Stomach (tissue), 9 donors: ENCODE measurements around the gene PLCG2. TPM values are rescaled to one million over a fixed set of nuclear protein-coding genes. Genes with fewer than 3 reads are reported as not detected.

Experiments
- DNase-seq, 2 donors: peaks; one replicate each; pipeline versions ENCODE4 v3.0.0 to v3.0.0-alpha.2; 2013 to 2019
- H3K27ac ChIP-seq, 5 donors: fragments of 200-600 bp in 4 of 5; sonication (generic) in 4 of 5; one replicate each; pipeline ENCODE4 v1.5.1; 2013 to 2019; ENCODE audit warnings: mild to moderate bottlenecking in 1 of 5, moderate library complexity in 1 of 5
- H3K27me3 ChIP-seq, 3 donors: fragments of 200-600 bp; sonication (generic); one replicate each; pipeline ENCODE4 v1.5.1; 2017 to 2019; ENCODE audit warnings: mixed run types in 1 of 3
- H3K36me3 ChIP-seq, 4 donors: fragments of 200-600 bp; sonication (generic); 1 replicate in 3 of 4; 2 replicates in 1 of 4; pipeline ENCODE4 v1.5.1; 2016 to 2019
- H3K4me1 ChIP-seq, 4 donors: fragments of 200-600 bp; sonication (generic); one replicate each; pipeline ENCODE4 v1.5.1; 2016 to 2019
- H3K4me3 ChIP-seq, 4 donors: fragments of 200-600 bp; sonication (generic) in 3 of 4; one replicate each; pipeline ENCODE4 v1.5.1; 2016 to 2019; ENCODE audit warnings: mild to moderate bottlenecking in 1 of 4
- H3K9me3 ChIP-seq, 4 donors: fragments of 200-600 bp; sonication (generic); one replicate each; pipeline ENCODE4 v1.5.1; 2016 to 2019
- CTCF ChIP-seq, 7 experiments: fragments of 450-650 bp in 4 of 7; fragments of 200-600 bp in 3 of 7; sonication (generic) in 3 of 7; IDR thresholded peaks; one replicate each; pipeline ENCODE4 v1.5.1; 2016 to 2019; ENCODE audit warnings: antibody characterized with exemption in 7 of 7, control low read depth in 2 of 7, mild to moderate bottlenecking in 1 of 7
- EP300 ChIP-seq: sonication (generic); formaldehyde crosslinking; IDR thresholded peaks from one replicate; pipeline ENCODE4 v1.6.1; 2017; ENCODE audit warnings: antibody characterized with exemption
- POLR2A ChIP-seq, 4 donors: fragments of 450-650 bp; IDR thresholded peaks; one replicate each; pipeline ENCODE4 v1.6.1; 2016; ENCODE audit warnings: antibody characterized with exemption in 4 of 4, control low read depth in 2 of 4, mild to moderate bottlenecking in 1 of 4, moderate library complexity in 1 of 4
- POLR2AphosphoS5 ChIP-seq, 3 donors: sonication (generic); formaldehyde crosslinking; IDR thresholded peaks; one replicate each; pipeline ENCODE4 v1.6.1; 2016; ENCODE audit warnings: antibody characterized with exemption in 3 of 3
- WGBS, 5 donors: extraction: QIAGEN DNeasy Blood & Tissue Kit in 3 of 5; methylation state at CpG; one replicate each; pipeline versions ENCODE4 v1.1.5 to v1.1.7; 2013 to 2018; 5-methylcytosine and 5-hydroxymethylcytosine counted together
- intact Hi-C: fragments of 100-400 bp; cut with DNase I; formaldehyde crosslinking; loops from one replicate; pipeline ENCODE4 v1.15.1; 2023; ENCODE audit warnings: low total_unique reads
- polyA plus RNA-seq, 3 donors: library from polyadenylated mRNA; stranded (reverse); fragments of 200-250 nt; gene quantifications; one replicate each; pipeline ENCODE4 v1.2.3, GENCODE V29; 2013
- total RNA-seq, 5 donors: library from RNA; depleted of rRNA; stranded (reverse); fragments of >200 nt; gene quantifications; one replicate each; pipeline versions ENCODE4 v1.1.0 to v1.2.3, GENCODE V29; 2014 to 2016
- donor health status: healthy with polysubstance abuse.
- donor health status: Bipolar disorder and iron deficiency.
- donor health status: healthy.

PLCG2 gene
- total and polyA plus RNA-seq, 8 donors = 0.87 to 68.5 (median 11.1) TPM

GRCh38 chr16:81731649-81732048, 47.4 kb upstream of the PLCG2 start:
- intact Hi-C loops = loop anchor here (5.0 kb wide), 1 partner anchor 369 kb away; no protein-coding TSS in a partner anchor

GRCh38 chr16:81732699-81733098, 46.4 kb upstream of the PLCG2 start:
- Histone ChIP-seq H3K9me3 (no peaks in the 10 kb centered on the region), H3K4me3 (no peak overlapping the region), H3K36me3 (no peaks in the 10 kb centered on the region), H3K27ac (no peak overlapping the region), H3K27me3 (no peaks in the 10 kb centered on the region), H3K4me1 (peaks cover 14 to 23% (median 20%) of the 10 kb centered on the region in 4 donors)
- 80 to 100% (median 100%) methylated on average over 1 of the region's 1 CpG for WGBS, 5 donors
- TF ChIP-seq POLR2A (IDR thresholded peaks at IDR 0.05) (no peak), CTCF (IDR thresholded peaks at IDR 0.05) (no peak), POLR2AphosphoS5 (IDR thresholded peaks at IDR 0.05) (no peak)
- no peak for DNase-seq
- intact Hi-C loops = loop anchor here (5.0 kb wide), 1 partner anchor 370 kb away; no protein-coding TSS in a partner anchor

More at GRCh38 chr16:81731649-81732048, 47.4 kb upstream of the PLCG2 start:
- Histone ChIP-seq H3K9me3 (no peaks in the 10 kb centered on the region), H3K27ac (peak overlapping the region in 2 of 5 donors; percentile 16 to 73), H3K36me3 (no peaks in the 10 kb centered on the region), H3K4me3 (no peak overlapping the region), H3K27me3 (no peaks in the 10 kb centered on the region), H3K4me1 (peaks cover 12 to 19% (median 16%) of the 10 kb centered on the region in 4 donors)
- DNase-seq = no peak
- TF ChIP-seq EP300 (no peak), POLR2A (IDR thresholded peaks at IDR 0.05) (no peak), CTCF (IDR thresholded peaks at IDR 0.05) (no peak), POLR2AphosphoS5 (IDR thresholded peaks at IDR 0.05) (no peak)
- WGBS, 5 donors = 88 to 99% (median 90%) methylated on average over 8 of the region's 8 CpGs

GRCh38 chr16:81733295-81733694, 45.8 kb upstream of the PLCG2 start:
- no peak overlapping the region for H3K4me3 ChIP-seq
- H3K27ac ChIP-seq = no peak overlapping the region
- H3K27me3 ChIP-seq = no peaks in the 10 kb centered on the region
- H3K36me3 ChIP-seq = no peaks in the 10 kb centered on the region
- no peaks in the 10 kb centered on the region for H3K9me3 ChIP-seq
- intact Hi-C loops = loop anchor here (5.0 kb wide), 1 partner anchor 371 kb away; no protein-coding TSS in a partner anchor
- no peak for TF ChIP-seq CTCF (IDR thresholded peaks at IDR 0.05)
- TF ChIP-seq EP300 = no peak
- no peak for TF ChIP-seq POLR2A (IDR thresholded peaks at IDR 0.05)
- no peak for TF ChIP-seq POLR2AphosphoS5 (IDR thresholded peaks at IDR 0.05)
- 84 to 100% (median 92%) methylated on average over 1 of the region's 1 CpG for WGBS, 5 donors
- no peak for DNase-seq
- H3K4me1 ChIP-seq = peaks cover 15 to 29% (median 26%) of the 10 kb centered on the region in 4 donors

GRCh38 chr16:81734632-81735434, 44.3 kb upstream of the PLCG2 start:
- intact Hi-C loops = loop anchor here (5.0 kb wide), 1 partner anchor 373 kb away; no protein-coding TSS in a partner anchor
- H3K9me3 ChIP-seq = no peaks in the 10 kb centered on the region

More at GRCh38 chr16:81734632-81735434, 44.3 kb upstream of the PLCG2 start:
- Histone ChIP-seq H3K27ac (no peak overlapping the region), H3K4me3 (no peak overlapping the region), H3K36me3 (no peaks in the 10 kb centered on the region), H3K27me3 (no peaks in the 10 kb centered on the region), H3K4me1 (peaks cover 15 to 32% (median 27%) of the 10 kb centered on the region in 4 donors)
- TF ChIP-seq EP300 (no peak), POLR2A (IDR thresholded peaks at IDR 0.05) (no peak), CTCF (IDR thresholded peaks at IDR 0.05) (no peak), POLR2AphosphoS5 (IDR thresholded peaks at IDR 0.05) (no peak)
- 83 to 92% (median 91%) methylated on average over 3 to 6 of the region's 6 CpGs for WGBS, 5 donors
- no peak for DNase-seq
